Natural killer cell (primary cell): ENCODE results near the gene MAP7D2. TPM values are rescaled to one million over a fixed set of nuclear protein-coding genes. Genes with fewer than 3 reads are reported as not detected.

ENCODE experiments used
- ATAC-seq, 3 donors: fragments of 150-1000 bp in 2 of 3; fragments of 200-7000 bp in 1 of 3; cut with Tn5 transposase; 1 replicate in 1 of 3; 2 replicates in 2 of 3; pipeline ENCODE4 v1.10.0; 2021; ENCODE audit warnings: mild to moderate bottlenecking in 2 of 3, moderate library complexity in 2 of 3
- DNase-seq, 2 donors: peaks; one replicate each; pipeline versions ENCODE4 v3.0.0 to v3.0.0-alpha.2; 2013 to 2021; ENCODE audit warnings: mixed read lengths in 1 of 2
- H3K27ac ChIP-seq: one replicate; pipeline ENCODE4 v1.5.1; 2013; ENCODE audit warnings: mild to moderate bottlenecking, low read length
- H3K27me3 ChIP-seq: one replicate; pipeline ENCODE4 v1.6.1; 2013; ENCODE audit warnings: low read length; ENCODE audit not compliant: control insufficient read depth, insufficient read depth
- H3K36me3 ChIP-seq: one replicate; pipeline ENCODE4 v1.6.1; 2013; ENCODE audit warnings: low read length; ENCODE audit not compliant: control insufficient read depth, insufficient read depth
- H3K4me1 ChIP-seq: one replicate; pipeline ENCODE4 v1.6.1; 2013; ENCODE audit warnings: low read length; ENCODE audit not compliant: control insufficient read depth, insufficient read depth
- H3K4me3 ChIP-seq: one replicate; pipeline ENCODE4 v1.5.1; 2013; ENCODE audit warnings: low read length
- H3K9me3 ChIP-seq: one replicate; pipeline ENCODE4 v1.6.1; 2013; ENCODE audit warnings: low read length; ENCODE audit not compliant: control insufficient read depth, insufficient read depth
- H3K27ac Mint-ChIP-seq, 2 donors: one replicate each; pipeline ENCODE4 v1.8.0; 2022; ENCODE audit warnings: mild to moderate bottlenecking in 2 of 2, mixed read lengths in 2 of 2, moderate library complexity in 1 of 2
- H3K27me3 Mint-ChIP-seq, 2 donors: one replicate each; pipeline ENCODE4 v1.8.0; 2022; ENCODE audit warnings: low read depth in 2 of 2, mixed read lengths in 2 of 2
- H3K36me3 Mint-ChIP-seq: one replicate; pipeline ENCODE4 v1.8.0; 2022; ENCODE audit warnings: mixed read lengths
- H3K4me1 Mint-ChIP-seq, 2 donors: one replicate each; pipeline ENCODE4 v1.8.0; 2022; ENCODE audit warnings: mixed read lengths in 2 of 2
- H3K4me3 Mint-ChIP-seq: one replicate; pipeline ENCODE4 v1.8.0; 2022; ENCODE audit warnings: mild to moderate bottlenecking, moderate library complexity, mixed read lengths
- H3K9me3 Mint-ChIP-seq, 2 donors: one replicate each; pipeline ENCODE4 v1.8.0; 2022; ENCODE audit warnings: mixed read lengths in 2 of 2
- CTCF ChIP-seq: fragments of 200-600 bp; IDR thresholded peaks from one replicate; pipeline ENCODE4 v1.8.0; 2022; ENCODE audit warnings: antibody characterized with exemption
- WGBS: methylation state at CpG from one replicate; pipeline ENCODE4 v1.1.7; 2013; ENCODE audit warnings: missing lambda C conversion rate; ENCODE audit not compliant: insufficient coverage; 5-methylcytosine and 5-hydroxymethylcytosine counted together
- intact Hi-C: fragments of 100-400 bp; cut with micrococcal nuclease; formaldehyde crosslinking; loops from one replicate; pipeline ENCODE4 v1.14.2; 2022
- total RNA-seq, 4 donors: library from RNA; stranded (reverse); fragments of 120-200 nt in 1 of 4; gene quantifications; one replicate each; pipeline versions ENCODE4 v1.2.3 to v1.2.4, GENCODE V29; 2013 to 2022

Gene MAP7D2
- total RNA-seq, 3 donors from 2014 or later (not counting 1 experiment from before 2014, with no cell fraction given) = 0.09 to 1.5 TPM; not detected in 1

- Histone ChIP-seq H3K9me3 (no peaks in the 10 kb centered on the region), H3K27me3 (no peaks in the 10 kb centered on the region), H3K4me3 (peak overlapping the region; percentile 67), H3K36me3 (no peaks in the 10 kb centered on the region), H3K4me1 (peaks cover 6% of the 10 kb centered on the region), H3K27ac (peak overlapping the region; percentile 72)
- Mint-ChIP-seq H3K4me3 (peak overlapping the region; percentile 88), H3K4me1 (peaks cover 15 to 19% of the 10 kb centered on the region in 2 donors), H3K27me3 (no peaks in the 10 kb centered on the region), H3K27ac (peak overlapping the region; percentile 81 to 91), H3K9me3 (no peaks in the 10 kb centered on the region), H3K36me3 (no peaks in the 10 kb centered on the region)
- peak; percentile 6 to 21 (median 9) for ATAC-seq
- DNase-seq = peak in 1 of 2 donors; percentile 46
- under 1% methylated on average over 23 of the region's 25 CpGs for WGBS
- intact Hi-C loops = loop anchor here (5.0 kb wide), 1 partner anchor 393 kb away; no protein-coding TSS in a partner anchor
- no peak for TF ChIP-seq CTCF
These were observed 126.6 kb downstream of the MAP7D2 start for GRCh38 chrX:19990151-19990555.

GRCh38 chrX:19987856-19988255 lies 128.9 kb downstream of the MAP7D2 start:
- intact Hi-C loops = no loop called here
- Histone ChIP-seq H3K4me1 (peaks cover 6% of the 10 kb centered on the region), H3K27me3 (no peaks in the 10 kb centered on the region), H3K27ac (no peak overlapping the region), H3K36me3 (no peaks in the 10 kb centered on the region), H3K9me3 (no peaks in the 10 kb centered on the region), H3K4me3 (no peak overlapping the region)
- Mint-ChIP-seq H3K36me3 (no peaks in the 10 kb centered on the region), H3K27ac (no peak overlapping the region), H3K27me3 (no peaks in the 10 kb centered on the region), H3K9me3 (no peaks in the 10 kb centered on the region), H3K4me3 (no peak overlapping the region), H3K4me1 (peaks cover 15 to 19% of the 10 kb centered on the region in 2 donors)
- TF ChIP-seq CTCF = no peak
- peak in 1 of 2 donors; percentile 2 for DNase-seq
- WGBS = 93% methylated on average over 3 of the region's 5 CpGs
- ATAC-seq = no peak

GRCh38 chrX:19986531-19986930 lies 130.2 kb downstream of the MAP7D2 start:
- Mint-ChIP-seq H3K4me3 (no peak overlapping the region), H3K27ac (no peak overlapping the region), H3K9me3 (no peaks in the 10 kb centered on the region), H3K4me1 (peaks cover 11 to 22% of the 10 kb centered on the region in 2 donors), H3K36me3 (no peaks in the 10 kb centered on the region), H3K27me3 (no peaks in the 10 kb centered on the region)
- intact Hi-C loops = no loop called here
- no peak for TF ChIP-seq CTCF
- WGBS = no CpG with 5 or more reads among the region's 3 CpGs
- no peak for ATAC-seq
- DNase-seq = no peak
- Histone ChIP-seq H3K4me1 (peaks cover 4% of the 10 kb centered on the region), H3K4me3 (no peak overlapping the region), H3K27ac (no peak overlapping the region), H3K36me3 (no peaks in the 10 kb centered on the region), H3K27me3 (no peaks in the 10 kb centered on the region), H3K9me3 (no peaks in the 10 kb centered on the region)

- H3K4me1 Mint-ChIP-seq = peaks cover 16 to 40% of the 10 kb centered on the region in 2 donors
- no peaks in the 10 kb centered on the region for H3K27me3 ChIP-seq
- H3K36me3 ChIP-seq = no peaks in the 10 kb centered on the region
- H3K4me1 ChIP-seq = no peaks in the 10 kb centered on the region
- H3K27me3 Mint-ChIP-seq = no peaks in the 10 kb centered on the region
- peak overlapping the region; percentile 19 to 44 for H3K27ac Mint-ChIP-seq
- no peak for DNase-seq
- H3K36me3 Mint-ChIP-seq = no peaks in the 10 kb centered on the region
- TF ChIP-seq CTCF = no peak
- no peak for ATAC-seq
- H3K27ac ChIP-seq = no peak overlapping the region
- 91% methylated on average over 1 of the region's 2 CpGs for WGBS
- no peak overlapping the region for H3K4me3 Mint-ChIP-seq
- no peak overlapping the region for H3K4me3 ChIP-seq
- intact Hi-C loops = no loop called here
- no peaks in the 10 kb centered on the region for H3K9me3 Mint-ChIP-seq
- no peaks in the 10 kb centered on the region for H3K9me3 ChIP-seq
These were observed 134.8 kb downstream of the MAP7D2 start for GRCh38 chrX:19981947-19982346.
